GM19324 (cell line): ENCODE data around the gene RPL27A.
"Not testable (repeated sequence)": the region's sequence is repeated elsewhere in the genome, so short reads cannot be mapped to it uniquely, and the experiment has no call there.

Source experiments
- ATAC-seq: cut with Tn5 transposase; IDR thresholded peaks from one replicate; pipeline ENCODE4 v1.9.1; 2021; ENCODE audit warnings: mild to moderate bottlenecking, moderate library complexity; ENCODE audit not compliant: unreplicated experiment, low FRiP score

The RPL27A gene

GRCh38 chr11:8682303-8683114, at the start of gene RPL27A, which contains the start of gene TRIM66:
Gene RPL27A, plus strand, starts transcription at chr11:8682792. Its CDS starts 22 bp downstream, at chr11:8682814.
Gene TRIM66, minus strand, starts transcription at chr11:8682665. Its CDS starts 10,391 bp downstream, at chr11:8672274.
- peak; percentile 97 for ATAC-seq

DNA sequence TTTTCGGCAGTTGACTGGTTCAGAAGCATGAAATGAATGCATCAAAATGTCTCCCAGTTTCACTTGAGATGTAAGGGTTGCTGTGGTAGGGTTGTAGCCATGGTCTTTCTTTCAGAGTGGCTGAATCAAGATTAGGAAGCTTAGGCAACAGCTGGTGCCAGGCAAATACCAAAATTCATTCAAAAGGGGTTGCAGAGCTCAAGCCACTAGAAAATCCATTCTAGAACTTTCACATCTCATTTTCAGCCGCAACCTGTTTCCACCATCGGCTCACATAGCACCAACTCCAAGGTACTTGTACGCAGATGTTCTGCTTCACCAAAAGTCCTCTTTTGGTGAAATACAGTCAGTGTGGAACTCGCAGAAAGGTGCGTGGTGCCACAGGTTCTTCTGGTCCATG, 48.1 kb upstream of the RPL27A start:
- ATAC-seq: no peak

DNA sequence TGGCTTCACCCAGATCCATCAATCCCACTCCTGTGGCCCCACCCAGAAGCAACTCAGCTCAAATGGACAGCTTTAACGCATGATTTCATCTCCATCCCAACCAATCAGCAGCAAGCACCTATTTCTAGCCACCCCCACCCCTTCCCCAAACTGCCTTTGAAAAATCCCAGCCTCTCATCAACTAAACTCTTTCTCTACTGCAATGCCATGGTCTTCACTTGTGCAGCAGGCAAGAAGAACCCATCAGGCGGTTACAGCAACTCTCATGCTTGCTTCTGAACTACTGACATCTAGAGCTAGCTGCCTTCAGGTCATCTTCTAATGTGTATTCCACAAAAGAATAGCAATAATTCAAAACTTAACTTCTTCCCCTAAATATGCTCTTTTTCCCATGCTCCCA, 46.5 kb upstream of the RPL27A start:
- ATAC-seq: no peak

DNA sequence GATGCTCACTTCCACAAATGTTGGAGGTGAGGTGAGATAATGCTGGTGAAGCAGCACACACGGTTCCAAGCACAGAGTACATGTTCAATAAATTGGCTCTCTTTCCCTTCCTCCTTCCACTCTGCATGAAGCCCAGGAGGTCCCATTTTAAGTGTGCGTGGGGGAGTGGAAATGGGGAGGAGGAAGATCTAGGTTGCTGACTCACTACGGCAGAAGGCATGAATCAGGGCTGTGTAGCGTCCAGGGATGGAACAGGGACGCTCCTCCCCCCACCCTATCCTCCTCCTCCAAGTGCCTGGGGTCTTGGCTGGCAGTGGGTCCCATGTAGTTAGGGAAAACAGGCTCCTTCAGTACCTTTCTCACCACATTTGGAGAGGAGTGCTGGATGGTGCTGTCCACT, 44.3 kb upstream of the RPL27A start:
- ATAC-seq: no peak

GRCh38 chr11:8639655-8640054, 42.9 kb upstream of the RPL27A start:
- no peak for ATAC-seq

- ATAC-seq: no peak
Observed at GRCh38 chr11:8640267-8640906, 42.2 kb upstream of the RPL27A start.

DNA sequence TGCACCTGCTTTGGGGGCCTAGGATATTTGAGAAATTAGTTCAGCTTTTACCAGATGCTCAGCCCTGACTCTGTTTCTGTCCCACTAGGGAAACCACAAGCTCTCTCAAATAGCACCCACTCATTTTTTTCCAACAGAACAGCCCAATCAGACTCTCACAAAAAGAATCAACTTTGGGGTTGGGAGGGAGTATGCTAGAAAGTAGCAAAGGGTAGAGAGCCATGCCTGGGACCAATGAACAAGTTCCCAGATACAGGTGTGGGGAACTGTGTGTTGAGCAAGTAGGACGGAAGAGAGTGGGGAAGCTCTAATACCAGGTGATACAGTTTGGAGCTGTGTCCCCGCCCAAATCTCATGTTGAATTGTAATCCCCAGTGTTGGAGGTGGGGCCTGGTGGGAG, 41.3 kb upstream of the RPL27A start:
- no peak for ATAC-seq

DNA sequence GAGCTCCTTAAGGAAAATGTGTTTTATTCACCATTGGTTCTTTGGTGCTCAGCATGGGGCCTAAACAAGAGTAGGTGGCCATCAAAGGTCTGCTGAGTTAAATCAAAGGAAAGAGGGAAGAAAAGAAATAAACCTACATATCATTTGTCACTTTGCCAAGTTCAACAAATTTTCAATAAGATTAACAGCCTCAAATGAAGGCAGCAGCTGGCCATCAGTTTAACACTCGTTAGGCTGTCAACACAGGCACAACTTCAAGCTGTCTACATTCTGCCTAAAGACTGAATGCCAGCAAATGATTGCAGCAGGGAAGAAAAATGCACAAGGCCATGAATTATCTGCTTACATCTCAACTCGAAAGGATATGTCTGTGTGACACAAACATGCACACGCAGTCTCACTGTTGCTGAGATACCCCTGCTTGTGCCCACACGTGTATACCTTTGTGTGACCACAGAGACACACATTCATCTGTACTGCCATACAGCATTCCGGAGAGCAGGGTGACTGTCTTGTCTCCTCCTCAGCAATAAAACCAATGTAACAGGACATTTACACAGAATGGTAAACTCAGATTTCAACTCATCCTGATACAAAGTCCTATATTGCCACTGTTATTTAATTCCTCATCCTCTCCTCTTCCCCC, 40.3 kb upstream of the RPL27A start:
- ATAC-seq: no peak

DNA sequence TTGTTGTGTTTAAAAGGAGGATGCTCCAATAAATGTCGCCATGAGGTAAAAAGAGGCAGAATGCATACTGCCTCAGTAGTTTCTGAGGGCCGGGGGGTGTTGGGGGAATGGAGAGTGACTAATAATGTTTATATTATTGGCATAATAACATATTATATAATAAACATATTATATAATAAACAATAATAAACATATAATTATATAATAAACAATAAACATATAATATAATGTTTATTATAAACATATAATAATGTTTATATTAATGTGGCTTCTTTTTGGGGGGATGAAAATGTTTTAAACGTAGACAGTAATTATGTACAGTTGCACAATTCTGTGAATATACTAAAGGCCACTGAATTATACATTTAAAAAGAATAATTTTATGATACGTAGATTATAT, 35.7 kb upstream of the RPL27A start:
- ATAC-seq: no peak

GRCh38 chr11:8649361-8649760, 33.2 kb upstream of the RPL27A start:
- ATAC-seq: no peak

GRCh38 chr11:8650401-8650990, 32.1 kb upstream of the RPL27A start:
- ATAC-seq: no peak

DNA sequence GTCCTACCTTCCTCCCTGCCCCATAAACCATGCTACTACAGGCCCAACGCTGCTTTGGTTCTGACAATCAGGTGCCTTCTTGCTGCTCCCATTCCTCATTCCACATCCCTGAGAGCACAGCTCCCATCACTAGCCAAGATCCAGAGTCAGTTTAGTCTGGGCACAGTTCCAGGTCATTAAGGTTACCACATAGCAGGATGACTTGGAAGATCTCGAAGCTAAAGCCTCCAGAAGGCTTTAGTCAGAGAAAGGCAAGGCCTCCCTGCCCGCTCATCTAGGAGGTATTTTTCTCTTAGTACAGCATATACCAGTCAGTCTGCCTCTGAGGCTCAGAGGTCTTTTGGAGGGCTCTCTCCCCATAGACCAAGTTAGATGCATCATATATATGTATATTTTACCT, 30.5 kb upstream of the RPL27A start:
- ATAC-seq: no peak

DNA sequence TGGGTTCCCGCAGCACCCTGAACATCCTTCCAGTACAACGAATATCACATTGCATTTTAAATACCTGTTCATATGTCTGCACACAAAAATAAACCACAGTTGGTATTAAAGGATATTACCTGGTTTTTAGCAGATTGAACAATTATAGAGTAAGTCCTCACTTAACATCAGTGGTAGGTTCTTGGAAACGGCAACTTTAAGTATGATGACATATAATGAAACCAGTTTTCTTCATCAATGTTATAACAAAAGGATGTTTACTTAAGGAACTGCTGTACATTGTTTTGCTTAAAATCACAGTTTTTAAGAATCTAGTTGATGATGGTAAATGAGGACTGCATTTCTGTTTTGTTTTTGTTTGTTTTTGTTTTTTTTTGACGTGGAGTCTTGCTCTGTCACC, 28.1 kb upstream of the RPL27A start:
- ATAC-seq: no peak

GRCh38 chr11:8656291-8656690, 26.3 kb upstream of the RPL27A start:
- no peak for ATAC-seq

GRCh38 chr11:8658321-8659057, 24.1 kb upstream of the RPL27A start:
- ATAC-seq: no peak

- ATAC-seq: no peak
Observed at GRCh38 chr11:8661001-8661795, 21.4 kb upstream of the RPL27A start.

GRCh38 chr11:8665222-8665621, 17.4 kb upstream of the RPL27A start:
- ATAC-seq: no peak

DNA sequence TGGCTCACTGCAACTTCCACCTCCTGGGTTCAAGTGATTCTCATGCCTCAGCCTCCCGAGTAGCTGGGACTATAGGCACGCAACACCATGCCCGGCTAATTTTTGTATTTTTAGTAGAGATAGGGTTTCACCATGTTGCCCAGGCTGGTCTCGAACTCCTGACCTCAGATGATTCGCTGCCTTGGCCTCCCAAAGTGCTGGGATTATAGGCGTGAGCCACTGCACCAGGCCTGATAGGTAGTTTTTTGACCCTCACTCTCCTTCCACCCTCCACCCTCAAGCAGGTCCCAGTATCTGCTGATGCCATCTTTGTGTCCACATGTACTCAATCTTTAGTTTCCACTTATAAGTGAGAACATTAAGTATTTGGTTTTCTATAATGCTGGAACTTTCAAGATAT, 12.5 kb upstream of the RPL27A start:
- not testable (repeated sequence) for ATAC-seq

DNA sequence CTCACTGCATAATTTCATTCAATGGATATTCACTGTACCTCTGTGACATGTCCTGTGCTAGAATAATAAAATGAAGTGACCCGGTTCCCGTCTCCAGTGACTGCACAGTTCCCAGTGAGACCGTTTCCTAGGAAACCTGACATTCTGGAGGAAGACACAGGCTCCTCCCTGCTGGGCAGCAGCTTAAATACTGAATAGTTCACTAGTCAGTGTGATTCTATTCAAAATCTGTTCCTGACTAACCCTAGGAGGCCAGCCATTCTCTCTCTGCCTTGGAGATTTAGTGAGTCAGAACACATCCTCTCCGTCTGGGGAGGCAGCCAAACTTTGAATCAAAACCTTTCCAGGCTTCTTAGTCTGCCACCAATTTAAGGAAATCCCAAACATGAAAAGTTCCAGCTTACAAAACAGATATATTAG, 11.4 kb upstream of the RPL27A start:
- no peak for ATAC-seq

DNA sequence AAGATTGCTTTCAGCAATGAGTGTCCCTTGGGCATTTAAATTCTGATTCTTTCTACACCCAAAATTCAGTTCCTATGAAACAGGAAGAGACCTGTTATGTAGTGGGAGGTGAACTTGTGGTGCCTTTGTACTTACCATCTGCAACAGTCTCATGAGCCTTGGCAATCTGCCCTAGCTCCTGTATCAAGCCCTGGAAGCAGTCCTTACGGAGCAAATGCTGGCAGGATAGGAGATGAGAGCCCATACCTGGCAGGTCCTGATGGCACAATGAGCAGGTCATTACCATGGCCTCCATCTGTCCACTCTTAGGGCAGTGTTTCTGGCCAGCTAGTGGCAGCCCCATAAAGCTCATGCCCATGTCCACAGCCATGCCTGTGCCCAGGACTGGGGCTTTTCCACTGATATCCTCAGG, 10.9 kb upstream of the RPL27A start:
- ATAC-seq: no peak
